Right renal cortex interstitium (tissue), 3 donors: ENCODE results near the gene SLC12A7. TPM values are rescaled to one million over a fixed set of nuclear protein-coding genes. Genes with fewer than 3 reads are reported as not detected.
"Not testable (repeated sequence)": the region's sequence is repeated elsewhere in the genome, so short reads cannot be mapped to it uniquely, and the experiment has no call there.

Experiments
- DNase-seq, 3 donors: peaks; one replicate each; pipeline ENCODE4 v3.0.0-alpha.2; 2013; ENCODE audit warnings: low read depth in 3 of 3, low spot score in 2 of 3
- polyA plus RNA-seq, 3 donors: library from polyadenylated mRNA; unstranded; fragments of 120-200 nt; gene quantifications; one replicate each; pipeline ENCODE4 v1.2.1, GENCODE V29; 2013; ENCODE audit not compliant: insufficient read length in 3 of 3

Gene SLC12A7
- polyA plus RNA-seq, 3 donors: 27.8 to 32.7 (median 31.7) TPM

- DNase-seq: no peak
Observed at GRCh38 chr5:1066676-1067075, 45.2 kb downstream of the SLC12A7 start.

GRCh38 chr5:1065891-1066650 lies 45.8 kb downstream of the SLC12A7 start:
- DNase-seq: no peak

- no peak for DNase-seq
Observed at GRCh38 chr5:1065143-1065750, 46.6 kb downstream of the SLC12A7 start.

- DNase-seq: no peak
Observed at GRCh38 chr5:1064383-1065142, 47.3 kb downstream of the SLC12A7 start.

GRCh38 chr5:1063661-1064382 lies 48.0 kb downstream of the SLC12A7 start:
- DNase-seq: no peak

- no peak for DNase-seq
Observed at GRCh38 chr5:1062761-1063568, 48.9 kb downstream of the SLC12A7 start.

GRCh38 chr5:1061916-1062315 lies 49.9 kb downstream of the SLC12A7 start:
- no peak for DNase-seq

GRCh38 chr5:1061292-1061691 lies 50.6 kb downstream of the SLC12A7 start:
- DNase-seq: not testable (repeated sequence)

GRCh38 chr5:1060535-1060981 lies 51.3 kb downstream of the SLC12A7 start:
- no peak for DNase-seq

- DNase-seq: no peak
Observed at GRCh38 chr5:1059884-1060263, 52.0 kb downstream of the SLC12A7 start.

GRCh38 chr5:1058988-1059883 lies 52.6 kb downstream of the SLC12A7 start:
- DNase-seq: no peak

- DNase-seq: no peak
Observed at GRCh38 chr5:1058083-1058945, 53.5 kb downstream of the SLC12A7 start.

- no peak for DNase-seq
Observed at GRCh38 chr5:1057485-1058082, 54.3 kb downstream of the SLC12A7 start.

- DNase-seq: no peak
Observed at GRCh38 chr5:1056611-1057484, 55.0 kb downstream of the SLC12A7 start.

GRCh38 chr5:1055896-1056610 lies 55.8 kb downstream of the SLC12A7 start:
- DNase-seq: no peak
